Measurements from ENCODE around the gene AKT1. TPM values are rescaled to one million over a fixed set of nuclear protein-coding genes. Genes with fewer than 3 reads are reported as not detected.
A peak's percentile ranks its signal among the peaks of the same experiment; 100 is the strongest.

The AKT1 gene
- total and polyA plus RNA-seq, 2 of the 13 experiments (the other 11 are each of a cell fraction or from before 2014, with no cell fraction given), result 96.2 to 116 TPM

GRCh38 chr14:104734991-104735779 is 60.4 kb downstream of the AKT1 start (continued):
- peak; percentile 37; the same call in 1 of the 2 replicates for TF ChIP-seq ZHX2 (IDR thresholded peaks at IDR 0.05; ENCODE audit: low read depth)
- no peak for TF ChIP-seq ZHX2 (CRISPR knock-in tag; IDR thresholded peaks at IDR 0.05; ENCODE audit: borderline replicate concordance)
- no peak for TF ChIP-seq NR2F2 (IDR thresholded peaks at IDR 0.05; ENCODE audit: borderline replicate concordance, low read depth)
- TF ChIP-seq ZNF879 (CRISPR knock-in tag; IDR thresholded peaks at IDR 0.05), result peak; percentile 92; the same call in 1 of the 2 replicates
- no peak for TF ChIP-seq ZSCAN30 (CRISPR knock-in tag; IDR thresholded peaks at IDR 0.05)
- 0 out of 2 replicates have a peak, but pooled peaks have one; percentile 53 for TF ChIP-seq KDM3A (CRISPR knock-in tag; IDR thresholded peaks at IDR 0.05; ENCODE audit: low read depth)
- peak; percentile 50; the same call in 1 of the 2 replicates for TF ChIP-seq UBTF (CRISPR knock-in tag; IDR thresholded peaks at IDR 0.05)
- TF ChIP-seq ZNF329 (CRISPR knock-in tag; IDR thresholded peaks at IDR 0.05; ENCODE audit: low read depth), result 0 out of 2 replicates have a peak, but pooled peaks have one; percentile 19
- peak; percentile 31; the same call in 1 of the 2 replicates for TF ChIP-seq MIER3 (CRISPR knock-in tag; IDR thresholded peaks at IDR 0.05; ENCODE audit: borderline replicate concordance)
- TF ChIP-seq, protein P1, sequence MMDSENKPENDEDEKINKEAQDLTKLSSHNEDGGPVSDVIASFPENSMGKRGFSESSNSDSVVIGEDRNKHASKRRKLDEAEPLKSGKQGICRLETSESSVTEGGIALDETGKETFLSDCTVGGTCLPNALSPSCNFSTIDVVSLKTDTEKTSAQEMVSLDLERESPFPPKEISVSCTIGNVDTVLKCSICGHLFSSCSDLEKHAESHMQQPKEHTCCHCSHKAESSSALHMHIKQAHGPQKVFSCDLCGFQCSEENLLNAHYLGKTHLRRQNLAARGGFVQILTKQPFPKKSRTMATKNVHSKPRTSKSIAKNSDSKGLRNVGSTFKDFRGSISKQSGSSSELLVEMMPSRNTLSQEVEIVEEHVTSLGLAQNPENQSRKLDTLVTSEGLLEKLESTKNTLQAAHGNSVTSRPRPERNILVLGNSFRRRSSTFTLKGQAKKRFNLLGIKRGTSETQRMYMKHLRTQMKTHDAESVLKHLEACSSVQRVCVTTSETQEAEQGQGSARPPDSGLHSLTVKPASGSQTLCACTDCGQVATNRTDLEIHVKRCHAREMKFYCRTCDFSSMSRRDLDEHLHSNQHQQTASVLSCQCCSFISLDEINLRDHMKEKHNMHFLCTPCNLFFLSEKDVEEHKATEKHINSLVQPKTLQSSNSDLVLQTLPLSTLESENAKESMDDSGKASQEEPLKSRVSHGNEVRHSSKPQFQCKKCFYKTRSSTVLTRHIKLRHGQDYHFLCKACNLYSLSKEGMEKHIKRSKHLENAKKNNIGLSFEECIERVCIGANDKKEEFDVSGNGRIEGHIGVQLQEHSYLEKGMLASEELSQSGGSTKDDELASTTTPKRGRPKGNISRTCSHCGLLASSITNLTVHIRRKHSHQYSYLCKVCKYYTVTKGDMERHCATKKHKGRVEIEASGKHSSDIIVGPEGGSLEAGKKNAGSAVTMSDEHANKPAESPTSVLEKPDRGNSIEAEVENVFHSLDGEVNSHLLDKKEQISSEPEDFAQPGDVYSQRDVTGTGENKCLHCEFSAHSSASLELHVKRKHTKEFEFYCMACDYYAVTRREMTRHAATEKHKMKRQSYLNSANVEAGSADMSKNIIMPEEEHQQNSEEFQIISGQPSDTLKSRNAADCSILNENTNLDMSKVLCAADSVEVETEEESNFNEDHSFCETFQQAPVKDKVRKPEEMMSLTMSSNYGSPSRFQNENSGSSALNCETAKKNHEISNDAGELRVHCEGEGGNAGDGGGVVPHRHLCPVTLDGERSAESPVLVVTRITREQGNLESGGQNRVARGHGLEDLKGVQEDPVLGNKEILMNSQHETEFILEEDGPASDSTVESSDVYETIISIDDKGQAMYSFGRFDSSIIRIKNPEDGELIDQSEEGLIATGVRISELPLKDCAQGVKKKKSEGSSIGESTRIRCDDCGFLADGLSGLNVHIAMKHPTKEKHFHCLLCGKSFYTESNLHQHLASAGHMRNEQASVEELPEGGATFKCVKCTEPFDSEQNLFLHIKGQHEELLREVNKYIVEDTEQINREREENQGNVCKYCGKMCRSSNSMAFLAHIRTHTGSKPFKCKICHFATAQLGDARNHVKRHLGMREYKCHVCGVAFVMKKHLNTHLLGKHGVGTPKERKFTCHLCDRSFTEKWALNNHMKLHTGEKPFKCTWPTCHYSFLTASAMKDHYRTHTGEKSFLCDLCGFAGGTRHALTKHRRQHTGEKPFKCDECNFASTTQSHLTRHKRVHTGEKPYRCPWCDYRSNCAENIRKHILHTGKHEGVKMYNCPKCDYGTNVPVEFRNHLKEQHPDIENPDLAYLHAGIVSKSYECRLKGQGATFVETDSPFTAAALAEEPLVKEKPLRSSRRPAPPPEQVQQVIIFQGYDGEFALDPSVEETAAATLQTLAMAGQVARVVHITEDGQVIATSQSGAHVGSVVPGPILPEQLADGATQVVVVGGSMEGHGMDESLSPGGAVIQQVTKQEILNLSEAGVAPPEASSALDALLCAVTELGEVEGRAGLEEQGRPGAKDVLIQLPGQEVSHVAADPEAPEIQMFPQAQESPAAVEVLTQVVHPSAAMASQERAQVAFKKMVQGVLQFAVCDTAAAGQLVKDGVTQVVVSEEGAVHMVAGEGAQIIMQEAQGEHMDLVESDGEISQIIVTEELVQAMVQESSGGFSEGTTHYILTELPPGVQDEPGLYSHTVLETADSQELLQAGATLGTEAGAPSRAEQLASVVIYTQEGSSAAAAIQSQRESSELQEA (CRISPR knock-in tag; IDR thresholded peaks at IDR 0.05; ENCODE audit: not compliant biosample characterization), result no peak
- TF ChIP-seq ZNF577 (CRISPR knock-in tag; IDR thresholded peaks at IDR 0.05; ENCODE audit: borderline replicate concordance, low read depth), result no peak
- TF ChIP-seq ZNF20 (CRISPR knock-in tag; IDR thresholded peaks at IDR 0.05), result no peak
